Measurements from ENCODE around the gene SNRPE.

DNA sequence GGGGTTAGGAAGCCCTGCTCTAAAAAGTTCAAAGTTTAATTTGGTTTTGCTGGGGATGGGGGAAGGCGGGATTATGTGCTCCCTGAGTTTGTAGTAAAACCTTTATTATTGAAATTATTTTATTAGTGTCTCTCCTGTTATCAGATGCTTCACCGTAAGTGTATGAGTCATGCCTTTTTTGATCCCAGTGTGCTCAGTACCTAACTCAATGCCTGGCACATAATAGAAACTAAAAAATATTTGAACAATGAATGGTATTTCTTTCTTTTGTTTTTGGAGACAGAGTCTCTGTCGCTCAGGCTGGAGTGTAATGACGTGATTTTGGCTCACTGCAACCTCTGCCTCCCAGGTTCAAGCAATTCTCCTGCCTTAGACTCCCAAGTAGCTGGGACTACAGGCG is 6.4 kb downstream of the SNRPE start:
- TF ChIP-seq CTCF (IDR thresholded peaks at IDR 0.05) (no peak), POLR2AphosphoS5 (IDR thresholded peaks at IDR 0.05; ENCODE audit: low read depth, low read length) (no peak), SIN3A (IDR thresholded peaks at IDR 0.05; ENCODE audit: borderline replicate concordance, insufficient read depth, low read depth, low read length) (no peak), REST (IDR thresholded peaks at IDR 0.05; ENCODE audit: insufficient read depth in 1 of 2, low read depth in 2 of 2, low read length in 1 of 2) (no peak), TCF7L2 (IDR thresholded peaks at IDR 0.05; ENCODE audit: low read depth, low read length) (no peak)

All from Panc1 (cell line).